ENCODE measurements around the gene MAB21L4.

MAB21L4 gene

GRCh38 chr2:240900141-240900860 is 4.3 kb upstream of the MAB21L4 start:
- Histone ChIP-seq H3K27me3 (ENCODE audit: insufficient read depth, poor library complexity, severe bottlenecking) (no peaks in the 10 kb centered on the region), H3K27ac (ENCODE audit: poor library complexity, severe bottlenecking) (no peak overlapping the region), H3K9me3 (ENCODE audit: severe bottlenecking) (no peaks in the 10 kb centered on the region), H3K4me3 (ENCODE audit: severe bottlenecking) (no peak overlapping the region), H3K36me3 (ENCODE audit: low read depth) (no peaks in the 10 kb centered on the region), H3K4me1 (ENCODE audit: insufficient read depth, poor library complexity, severe bottlenecking) (no peaks in the 10 kb centered on the region)
- ATAC-seq (ENCODE audit: low read depth), result no peak
- no peak for TF ChIP-seq CTCF (IDR thresholded peaks at IDR 0.05; ENCODE audit: poor library complexity, severe bottlenecking)
- DNase-seq (ENCODE audit: low spot score), result no peak

- Histone ChIP-seq H3K9me3 (ENCODE audit: severe bottlenecking) (no peaks in the 10 kb centered on the region), H3K27me3 (ENCODE audit: insufficient read depth, poor library complexity, severe bottlenecking) (no peaks in the 10 kb centered on the region), H3K4me1 (ENCODE audit: insufficient read depth, poor library complexity, severe bottlenecking) (no peaks in the 10 kb centered on the region), H3K36me3 (ENCODE audit: low read depth) (no peaks in the 10 kb centered on the region), H3K4me3 (ENCODE audit: severe bottlenecking) (no peak overlapping the region), H3K27ac (ENCODE audit: poor library complexity, severe bottlenecking) (no peak overlapping the region)
- TF ChIP-seq CTCF (IDR thresholded peaks at IDR 0.05; ENCODE audit: poor library complexity, severe bottlenecking), result no peak
- ATAC-seq (ENCODE audit: low read depth) (no peak), DNase-seq (ENCODE audit: low spot score) (no peak)
Observed at GRCh38 chr2:240899468-240899865, 3.5 kb upstream of the MAB21L4 start.

- Histone ChIP-seq H3K9me3 (ENCODE audit: severe bottlenecking) (no peaks in the 10 kb centered on the region), H3K27ac (ENCODE audit: poor library complexity, severe bottlenecking) (no peak overlapping the region), H3K27me3 (ENCODE audit: insufficient read depth, poor library complexity, severe bottlenecking) (no peaks in the 10 kb centered on the region), H3K4me1 (ENCODE audit: insufficient read depth, poor library complexity, severe bottlenecking) (no peaks in the 10 kb centered on the region), H3K4me3 (ENCODE audit: severe bottlenecking) (no peak overlapping the region), H3K36me3 (ENCODE audit: low read depth) (no peaks in the 10 kb centered on the region)
- peak; percentile 17; the same call in 1 of the 3 replicates for ATAC-seq (ENCODE audit: low read depth)
- DNase-seq (ENCODE audit: low spot score), result no peak
- no peak for TF ChIP-seq CTCF (IDR thresholded peaks at IDR 0.05; ENCODE audit: poor library complexity, severe bottlenecking)
Observed at GRCh38 chr2:240898731-240899467, 2.9 kb upstream of the MAB21L4 start.

- DNase-seq (ENCODE audit: low spot score), result no peak
- H3K9me3 ChIP-seq (ENCODE audit: severe bottlenecking), result no peaks in the 10 kb centered on the region
- no peak overlapping the region for H3K4me3 ChIP-seq (ENCODE audit: severe bottlenecking)
- no peaks in the 10 kb centered on the region for H3K4me1 ChIP-seq (ENCODE audit: insufficient read depth, poor library complexity, severe bottlenecking)
- no peaks in the 10 kb centered on the region for H3K36me3 ChIP-seq (ENCODE audit: low read depth)
- H3K27me3 ChIP-seq (ENCODE audit: insufficient read depth, poor library complexity, severe bottlenecking), result no peaks in the 10 kb centered on the region
- ATAC-seq (ENCODE audit: low read depth), result peak; percentile 38; the same call in 1 of the 3 replicates
- no peak for TF ChIP-seq CTCF (IDR thresholded peaks at IDR 0.05; ENCODE audit: poor library complexity, severe bottlenecking)
- H3K27ac ChIP-seq (ENCODE audit: poor library complexity, severe bottlenecking), result no peak overlapping the region
Observed at GRCh38 chr2:240898108-240898730, 2.3 kb upstream of the MAB21L4 start.

Measured in RWPE2 (cell line).